Omental fat pad (tissue), 4 donors: ENCODE measurements around the gene STK11IP. TPM values are rescaled to one million over a fixed set of nuclear protein-coding genes. Genes with fewer than 3 reads are reported as not detected.
"Not testable (repeated sequence)": the region's sequence is repeated elsewhere in the genome, so short reads cannot be mapped to it uniquely, and the experiment has no call there.

Source experiments
- ATAC-seq: fragments of 150-250 bp; one replicate; pipeline ENCODE4 v1.9.1; 2016; ENCODE audit warnings: mild to moderate bottlenecking, moderate library complexity; ENCODE audit not compliant: low FRiP score
- DNase-seq: peaks from one replicate; pipeline ENCODE4 v3.0.0-alpha.2; 2019; ENCODE audit warnings: low spot score
- total RNA-seq, 4 donors: library from RNA; depleted of rRNA; stranded (reverse); fragments of >200 nt; gene quantifications; one replicate each; pipeline ENCODE4 v1.1.0, GENCODE V29; 2016
- TF ChIP-seq, protein P1 (sequence below), 3 donors: fragments of 450-650 bp; IDR thresholded peaks; one replicate each; pipeline ENCODE4 v1.5.1; 2016 to 2017; ENCODE audit warnings: antibody characterized with exemption in 3 of 3, mild to moderate bottlenecking in 3 of 3, moderate library complexity in 2 of 3

STK11IP gene
- total RNA-seq, 4 donors from 2014 or later = 9.1 to 22.4 (median 13.0) TPM

DNA sequence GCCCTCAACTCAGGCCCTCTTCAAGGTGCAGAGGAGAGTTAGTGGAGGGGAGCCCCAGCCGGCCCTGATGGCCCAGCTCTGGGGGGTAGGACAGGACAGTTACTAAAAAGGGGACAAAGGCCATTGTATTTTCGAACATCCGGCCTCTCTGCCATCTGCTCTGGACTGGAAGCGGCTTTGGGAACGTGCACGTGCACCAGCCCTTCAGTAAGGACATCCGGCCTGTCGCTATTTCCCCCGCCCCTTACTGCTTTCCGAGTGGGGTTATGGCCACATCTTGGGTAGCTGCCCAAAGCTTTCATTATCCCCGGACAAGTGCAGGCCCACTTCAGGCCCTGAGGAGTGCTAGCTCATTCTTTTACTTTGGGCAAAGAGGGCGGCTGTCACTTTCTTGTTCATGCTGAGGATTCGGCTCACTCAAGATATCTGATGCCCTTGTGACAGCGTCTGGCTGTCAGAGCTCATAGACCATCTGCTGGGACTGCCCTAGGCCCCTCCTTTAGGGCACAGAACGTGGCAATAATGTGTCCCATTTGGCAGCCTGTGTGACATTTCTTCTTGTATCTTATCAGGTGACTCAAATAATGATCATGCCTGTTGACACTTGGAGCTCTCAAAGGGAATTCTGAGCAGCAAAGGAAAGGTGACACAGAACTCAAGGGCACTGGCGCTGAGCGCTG lies 47.3 kb downstream of the STK11IP start:
- DNase-seq (no peak), ATAC-seq (no peak)
- TF ChIP-seq, protein P1, sequence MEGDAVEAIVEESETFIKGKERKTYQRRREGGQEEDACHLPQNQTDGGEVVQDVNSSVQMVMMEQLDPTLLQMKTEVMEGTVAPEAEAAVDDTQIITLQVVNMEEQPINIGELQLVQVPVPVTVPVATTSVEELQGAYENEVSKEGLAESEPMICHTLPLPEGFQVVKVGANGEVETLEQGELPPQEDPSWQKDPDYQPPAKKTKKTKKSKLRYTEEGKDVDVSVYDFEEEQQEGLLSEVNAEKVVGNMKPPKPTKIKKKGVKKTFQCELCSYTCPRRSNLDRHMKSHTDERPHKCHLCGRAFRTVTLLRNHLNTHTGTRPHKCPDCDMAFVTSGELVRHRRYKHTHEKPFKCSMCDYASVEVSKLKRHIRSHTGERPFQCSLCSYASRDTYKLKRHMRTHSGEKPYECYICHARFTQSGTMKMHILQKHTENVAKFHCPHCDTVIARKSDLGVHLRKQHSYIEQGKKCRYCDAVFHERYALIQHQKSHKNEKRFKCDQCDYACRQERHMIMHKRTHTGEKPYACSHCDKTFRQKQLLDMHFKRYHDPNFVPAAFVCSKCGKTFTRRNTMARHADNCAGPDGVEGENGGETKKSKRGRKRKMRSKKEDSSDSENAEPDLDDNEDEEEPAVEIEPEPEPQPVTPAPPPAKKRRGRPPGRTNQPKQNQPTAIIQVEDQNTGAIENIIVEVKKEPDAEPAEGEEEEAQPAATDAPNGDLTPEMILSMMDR (IDR thresholded peaks at IDR 0.05) = no peak

DNA sequence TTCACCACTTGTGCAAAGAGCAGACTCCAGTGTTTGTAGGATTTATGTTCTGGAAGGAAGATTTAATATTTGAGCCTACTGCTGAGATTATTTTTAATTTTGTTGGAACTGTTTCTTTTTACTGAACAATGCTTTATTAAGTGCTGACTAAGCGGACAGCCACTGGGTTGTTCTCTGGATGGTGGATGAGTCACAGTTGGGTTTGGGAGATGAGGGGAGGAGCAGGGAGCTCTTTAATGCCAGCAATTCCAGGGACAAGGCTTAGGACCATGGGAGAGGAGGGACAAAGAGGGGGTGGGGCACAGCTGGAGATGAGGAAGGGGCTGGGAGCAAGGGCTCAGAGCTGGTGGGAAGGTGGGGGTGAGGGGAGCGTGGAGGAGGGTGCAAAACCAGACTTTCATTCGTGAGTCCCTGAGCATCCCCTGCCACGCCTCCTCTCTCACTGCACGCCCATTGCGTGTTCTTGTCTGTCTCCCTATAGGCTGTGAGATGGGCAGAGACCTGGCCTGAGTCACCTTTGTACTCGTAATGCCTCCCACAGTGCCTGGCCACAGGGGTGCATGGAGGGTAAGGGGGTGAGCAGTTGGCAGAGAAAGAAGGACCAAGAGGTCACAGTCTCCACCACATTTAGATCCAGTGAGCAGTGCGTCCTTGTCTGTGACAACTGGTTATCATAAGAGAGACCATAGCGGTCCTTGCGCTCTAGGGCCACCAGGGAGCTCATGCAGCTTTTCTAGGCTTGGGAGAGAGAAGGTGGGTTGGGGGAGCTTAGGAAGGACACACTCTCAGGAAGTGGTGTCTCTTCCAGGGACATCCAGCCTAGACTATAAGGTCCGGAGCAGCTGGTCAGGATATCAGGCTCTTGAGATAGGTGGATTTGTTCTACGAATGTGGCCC lies 48.2 kb downstream of the STK11IP start:
- TF ChIP-seq, protein P1 (IDR thresholded peaks at IDR 0.05) = no peak
- DNase-seq (no peak), ATAC-seq (peak; percentile 71)

DNA sequence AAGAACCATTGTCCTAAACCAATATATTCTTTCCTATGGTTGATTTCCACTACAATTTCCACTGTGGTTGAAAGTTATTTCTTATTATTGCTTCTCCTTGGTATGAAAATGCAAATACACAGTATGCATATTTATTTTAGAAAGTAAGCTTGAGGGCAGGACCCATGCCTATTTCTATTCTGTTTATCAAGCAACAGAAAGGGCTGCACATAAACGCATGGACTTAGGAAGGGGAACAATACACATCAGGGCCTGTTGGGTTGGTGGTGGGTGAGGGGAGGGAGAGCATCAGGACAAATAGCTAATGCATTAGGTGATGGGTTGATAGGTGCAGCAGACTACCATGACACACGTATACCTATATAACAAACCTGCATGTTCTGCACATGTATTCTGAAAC lies 50.5 kb downstream of the STK11IP start:
- no peak for ATAC-seq
- no peak for DNase-seq

DNA sequence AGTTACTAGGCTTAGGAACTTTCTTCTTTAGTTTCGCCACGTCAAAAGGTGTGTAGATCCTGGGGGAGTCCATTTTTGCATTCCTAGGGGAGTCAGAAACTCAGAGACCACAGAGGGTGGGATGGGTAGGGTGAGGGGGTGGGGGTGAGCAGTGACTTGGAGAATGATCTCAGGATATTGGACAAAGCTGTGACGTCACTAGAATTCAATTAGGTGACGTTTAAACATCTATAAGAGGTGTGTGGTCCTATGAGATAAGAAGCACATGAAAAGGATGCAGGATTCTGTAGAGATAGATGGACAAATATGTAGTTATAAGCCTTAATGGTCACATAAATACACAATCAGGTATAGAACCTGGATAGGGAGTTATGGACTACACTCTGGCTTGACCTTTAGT lies 51.3 kb downstream of the STK11IP start:
- TF ChIP-seq, protein P1 (IDR thresholded peaks at IDR 0.05) = no peak
- no peak for ATAC-seq
- no peak for DNase-seq

More for the DNA sequence above, 50.5 kb downstream of the STK11IP start:
- TF ChIP-seq, protein P1 (IDR thresholded peaks at IDR 0.05) = no peak

DNA sequence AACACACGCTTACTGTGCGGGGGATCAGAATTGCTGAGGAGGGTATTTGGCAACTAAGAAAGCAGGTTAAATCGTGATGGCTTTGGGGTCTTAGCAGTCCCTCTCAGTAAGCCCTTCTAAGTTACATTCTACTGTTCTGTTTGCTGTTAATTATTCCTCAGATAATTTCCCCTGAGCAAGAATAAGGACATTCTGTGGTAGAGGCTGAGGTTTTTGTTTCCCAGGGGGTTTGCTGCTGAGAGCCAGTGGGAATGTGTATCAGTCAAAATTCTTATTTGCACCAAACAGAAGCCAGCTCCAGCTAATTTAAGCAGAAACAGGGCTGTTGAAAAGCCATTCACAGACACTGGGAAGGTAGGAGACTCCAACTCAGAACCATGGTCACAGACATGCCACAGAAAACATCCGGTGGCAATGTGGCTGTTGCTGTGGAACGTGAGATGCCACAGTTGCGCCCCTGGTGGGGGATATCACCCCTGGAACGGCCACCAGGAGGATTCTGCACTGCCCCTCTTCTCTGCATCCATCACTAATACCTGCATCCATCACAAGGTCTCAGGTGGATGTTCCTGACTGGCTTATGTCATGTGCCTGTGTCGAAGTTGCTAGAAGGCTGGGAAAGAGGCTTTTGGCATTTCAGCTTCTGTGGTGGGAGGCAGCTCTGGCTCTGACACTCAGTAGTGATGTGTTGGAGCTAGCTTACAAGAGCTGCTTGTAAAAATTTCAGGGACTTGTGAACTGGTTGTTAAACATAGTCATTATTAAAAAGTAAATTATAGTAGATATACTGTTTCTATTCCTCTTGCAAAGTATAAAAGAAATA lies 53.0 kb downstream of the STK11IP start:
- DNase-seq = no peak
- TF ChIP-seq, protein P1 (IDR thresholded peaks at IDR 0.05) = no peak
- ATAC-seq = no peak

DNA sequence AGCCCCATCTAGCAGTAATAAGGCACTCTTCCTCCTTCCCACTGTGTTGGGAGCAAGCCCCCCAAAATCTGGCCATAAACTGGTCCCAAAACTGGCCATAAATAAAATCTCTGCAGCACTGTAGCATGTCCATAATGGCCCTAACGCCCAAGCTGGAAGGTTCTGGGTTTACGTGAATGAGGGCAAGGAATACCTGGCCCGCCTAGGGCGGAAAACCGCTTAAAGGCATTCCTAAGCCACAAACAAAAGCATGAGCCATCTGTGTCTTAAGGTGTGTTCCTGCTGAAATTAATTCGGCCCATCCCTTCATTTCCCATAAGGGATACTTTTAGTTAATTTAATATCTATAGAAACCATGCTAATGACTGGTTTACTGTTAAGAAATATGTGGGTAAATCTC lies 54.0 kb downstream of the STK11IP start:
- not testable (repeated sequence) for DNase-seq, ATAC-seq

DNA sequence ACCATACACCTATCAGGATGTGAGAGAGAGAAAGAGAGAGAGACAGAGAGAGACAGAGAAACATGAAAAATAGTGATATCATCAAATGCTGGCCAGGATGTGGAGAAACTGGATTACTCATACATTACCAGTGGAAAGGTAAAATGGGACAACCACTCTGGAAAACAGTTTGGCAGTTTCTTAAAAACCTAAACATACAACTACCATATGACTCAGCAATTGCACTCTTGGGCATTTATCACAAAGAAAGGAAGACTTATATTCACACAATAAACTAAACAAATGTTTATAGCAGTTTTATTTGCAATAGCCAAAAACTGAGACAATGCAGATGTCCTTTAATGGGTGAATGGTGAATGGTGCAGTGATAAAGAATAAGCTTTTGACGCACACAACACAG lies 58.9 kb downstream of the STK11IP start:
- no peak for DNase-seq
- TF ChIP-seq, protein P1 (IDR thresholded peaks at IDR 0.05) = no peak
- ATAC-seq = no peak
